Cardiac muscle cell (in vitro differentiated cells and primary cell): ENCODE data around the gene LEF1. TPM values are rescaled to one million over a fixed set of nuclear protein-coding genes. Genes with fewer than 3 reads are reported as not detected.

Experiments
- DNase-seq, 2 donors: peaks; one replicate each; pipeline versions ENCODE4 v3.0.0 to v3.0.0-alpha.2; 2010 to 2017; ENCODE audit warnings: low read depth in 1 of 2, low spot score in 1 of 2
- H3K27ac ChIP-seq: fragments of 200-600 bp; sonication (generic); 2 replicates; pipeline ENCODE4 v1.5.1; 2016
- H3K27me3 ChIP-seq: fragments of 200-600 bp; sonication (generic); 2 replicates; pipeline ENCODE4 v1.6.0; 2016; ENCODE audit warnings: control low read depth
- H3K36me3 ChIP-seq: fragments of 200-600 bp; sonication (generic); 2 replicates; pipeline ENCODE4 v1.5.1; 2016; ENCODE audit warnings: control low read depth
- H3K4me1 ChIP-seq: fragments of 200-600 bp; sonication (generic); 2 replicates; pipeline ENCODE4 v1.8.1; 2017; ENCODE audit warnings: low read depth, mild to moderate bottlenecking, mixed run types
- H3K4me3 ChIP-seq: fragments of 200-600 bp; sonication (generic); 2 replicates; pipeline ENCODE4 v1.5.1; 2016; ENCODE audit warnings: mild to moderate bottlenecking
- H3K9me3 ChIP-seq: fragments of 200-600 bp; sonication (generic); 2 replicates; pipeline ENCODE4 v1.5.1; 2017; ENCODE audit warnings: low read depth, mild to moderate bottlenecking, control low read depth
- polyA plus RNA-seq: library from polyadenylated mRNA; unstranded; fragments of >200 nt; fragmentation: Nextera tagmentation; extraction: Ambion mirVana; gene quantifications from 2 replicates; pipeline ENCODE4 v1.2.1, GENCODE V29; 2016
- total RNA-seq: library from RNA; depleted of rRNA; stranded (reverse); fragments of >200 nt; gene quantifications from 2 replicates; pipeline ENCODE4 v1.2.3, GENCODE V29; 2016
- TF ChIP-seq, protein P1 (sequence below): IDR thresholded peaks from 2 replicates; pipeline ENCODE4 v1.5.1; 2012; ENCODE audit warnings: low read depth, mild to moderate bottlenecking, low read length

The LEF1 gene
- total and polyA plus RNA-seq, 2 experiments from 2014 or later = 69.1 to 70.3 TPM

GRCh38 chr4:108087293-108087967, 81.3 kb downstream of the LEF1 start:
- H3K9me3 ChIP-seq = no peaks in the 10 kb centered on the region
- H3K4me3 ChIP-seq = no peak overlapping the region
- H3K36me3 ChIP-seq = peaks cover 24% of the 10 kb centered on the region
- no peaks in the 10 kb centered on the region for H3K4me1 ChIP-seq
- TF ChIP-seq, protein P1, sequence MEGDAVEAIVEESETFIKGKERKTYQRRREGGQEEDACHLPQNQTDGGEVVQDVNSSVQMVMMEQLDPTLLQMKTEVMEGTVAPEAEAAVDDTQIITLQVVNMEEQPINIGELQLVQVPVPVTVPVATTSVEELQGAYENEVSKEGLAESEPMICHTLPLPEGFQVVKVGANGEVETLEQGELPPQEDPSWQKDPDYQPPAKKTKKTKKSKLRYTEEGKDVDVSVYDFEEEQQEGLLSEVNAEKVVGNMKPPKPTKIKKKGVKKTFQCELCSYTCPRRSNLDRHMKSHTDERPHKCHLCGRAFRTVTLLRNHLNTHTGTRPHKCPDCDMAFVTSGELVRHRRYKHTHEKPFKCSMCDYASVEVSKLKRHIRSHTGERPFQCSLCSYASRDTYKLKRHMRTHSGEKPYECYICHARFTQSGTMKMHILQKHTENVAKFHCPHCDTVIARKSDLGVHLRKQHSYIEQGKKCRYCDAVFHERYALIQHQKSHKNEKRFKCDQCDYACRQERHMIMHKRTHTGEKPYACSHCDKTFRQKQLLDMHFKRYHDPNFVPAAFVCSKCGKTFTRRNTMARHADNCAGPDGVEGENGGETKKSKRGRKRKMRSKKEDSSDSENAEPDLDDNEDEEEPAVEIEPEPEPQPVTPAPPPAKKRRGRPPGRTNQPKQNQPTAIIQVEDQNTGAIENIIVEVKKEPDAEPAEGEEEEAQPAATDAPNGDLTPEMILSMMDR = no peak
- DNase-seq = no peak
- H3K27ac ChIP-seq = no peak overlapping the region
- H3K27me3 ChIP-seq = no peaks in the 10 kb centered on the region

- DNase-seq = no peak
- Histone ChIP-seq H3K27ac (no peak overlapping the region), H3K27me3 (no peaks in the 10 kb centered on the region), H3K9me3 (no peaks in the 10 kb centered on the region), H3K4me3 (no peak overlapping the region), H3K36me3 (peaks cover 39% of the 10 kb centered on the region), H3K4me1 (no peaks in the 10 kb centered on the region)
- TF ChIP-seq, protein P1 = no peak
These were observed 87.5 kb downstream of the LEF1 start for GRCh38 chr4:108081256-108081655.

DNA sequence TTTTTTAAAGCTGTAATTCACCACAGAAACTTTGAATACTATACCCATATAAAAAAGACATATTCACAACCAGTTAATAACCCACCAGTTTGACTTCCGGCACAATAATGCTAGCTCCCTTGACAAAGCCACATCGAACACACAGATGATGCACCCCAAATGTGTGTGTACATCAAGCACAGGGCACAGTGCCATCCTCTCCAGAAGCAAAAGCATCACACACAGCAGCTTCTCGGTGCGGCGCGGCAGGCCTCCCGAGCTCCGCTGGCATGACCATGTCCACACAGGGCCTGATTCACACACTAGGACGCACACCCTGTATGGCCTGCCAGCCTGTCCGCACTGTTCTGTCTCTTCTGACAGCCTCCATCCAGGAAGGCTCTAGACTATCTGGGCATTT, 88.0 kb downstream of the LEF1 start:
- Histone ChIP-seq H3K9me3 (no peaks in the 10 kb centered on the region), H3K4me1 (no peaks in the 10 kb centered on the region), H3K27me3 (no peaks in the 10 kb centered on the region), H3K4me3 (no peak overlapping the region), H3K27ac (no peak overlapping the region), H3K36me3 (peaks cover 42% of the 10 kb centered on the region)
- no peak for DNase-seq
- TF ChIP-seq, protein P1 = no peak

DNA sequence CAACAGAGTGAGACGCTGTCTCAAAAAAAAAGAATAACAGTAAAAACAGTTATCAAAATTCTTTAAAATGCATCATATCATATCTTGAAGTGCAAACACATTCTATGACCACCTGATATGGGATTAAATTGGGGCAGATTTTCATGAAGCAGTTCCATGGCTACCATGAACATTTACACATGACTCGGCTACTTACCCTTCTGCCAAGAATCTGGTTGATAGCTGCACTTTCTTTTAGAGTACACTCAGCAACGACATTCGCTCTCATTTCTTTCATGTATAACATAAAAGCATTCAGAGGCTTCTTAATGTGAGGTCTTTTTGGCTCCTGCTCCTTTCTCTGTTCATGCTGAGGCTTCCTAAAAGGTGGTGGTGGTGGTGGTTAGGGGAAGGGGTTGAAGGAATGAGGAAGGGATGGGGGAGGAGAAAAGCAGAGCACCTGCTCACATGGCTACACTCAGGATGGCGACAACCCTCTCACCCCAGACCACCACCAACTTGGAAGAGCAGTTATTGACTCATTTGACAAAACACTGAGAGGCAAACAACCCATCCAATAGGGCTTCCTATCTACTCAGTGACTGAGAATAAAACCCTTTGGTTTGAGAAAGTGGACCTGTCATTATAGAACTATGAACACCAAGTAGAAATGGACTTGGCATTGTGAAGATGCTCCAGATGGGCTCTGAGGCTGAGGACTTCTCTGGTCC, 90.6 kb downstream of the LEF1 start:
- DNase-seq = peak in 1 of 2 donors; percentile 1
- TF ChIP-seq, protein P1 = no peak
- no peaks in the 10 kb centered on the region for H3K9me3 ChIP-seq
- H3K36me3 ChIP-seq = peaks cover 52% of the 10 kb centered on the region
- H3K4me3 ChIP-seq = no peak overlapping the region
- H3K27ac ChIP-seq = no peak overlapping the region
- H3K4me1 ChIP-seq = no peaks in the 10 kb centered on the region
- H3K27me3 ChIP-seq = no peaks in the 10 kb centered on the region

GRCh38 chr4:108072300-108072699, 96.4 kb downstream of the LEF1 start:
- TF ChIP-seq, protein P1 = no peak
- Histone ChIP-seq H3K27me3 (no peaks in the 10 kb centered on the region), H3K9me3 (no peaks in the 10 kb centered on the region), H3K27ac (no peak overlapping the region), H3K4me3 (no peak overlapping the region), H3K4me1 (no peaks in the 10 kb centered on the region), H3K36me3 (peaks cover 35% of the 10 kb centered on the region)
- DNase-seq = no peak
